GM12873 (cell line): ENCODE measurements around the gene UBE2U.

Source experiments
- TF ChIP-seq, protein P1 (sequence below): IDR thresholded peaks from 2 replicates; pipeline ENCODE4 v1.5.1; 2012; ENCODE audit warnings: low read depth, mild to moderate bottlenecking, moderate library complexity, low read length, control low read depth; ENCODE audit not compliant: insufficient read depth; ENCODE audit errors: missing control alignments

The UBE2U gene

DNA sequence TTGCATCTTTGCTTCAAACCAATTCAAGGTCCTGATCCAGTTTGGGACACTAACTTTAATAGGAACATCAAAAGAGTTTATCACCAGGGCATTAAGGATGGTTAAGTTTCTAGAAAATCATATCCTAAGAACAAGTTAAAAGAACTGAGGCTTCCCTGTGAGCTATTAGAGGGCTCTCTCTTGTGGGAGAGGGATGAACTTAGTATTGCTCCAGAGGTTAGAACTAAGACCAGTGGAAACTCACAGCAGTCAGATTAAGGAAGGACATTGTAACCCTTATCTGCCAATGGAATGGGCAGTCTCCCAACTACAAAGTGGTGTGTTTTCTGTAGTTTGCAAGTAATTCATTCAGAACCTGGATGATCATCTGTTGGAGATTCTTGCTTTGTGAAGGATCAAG lies 36.8 kb downstream of the UBE2U start:
- TF ChIP-seq, protein P1, sequence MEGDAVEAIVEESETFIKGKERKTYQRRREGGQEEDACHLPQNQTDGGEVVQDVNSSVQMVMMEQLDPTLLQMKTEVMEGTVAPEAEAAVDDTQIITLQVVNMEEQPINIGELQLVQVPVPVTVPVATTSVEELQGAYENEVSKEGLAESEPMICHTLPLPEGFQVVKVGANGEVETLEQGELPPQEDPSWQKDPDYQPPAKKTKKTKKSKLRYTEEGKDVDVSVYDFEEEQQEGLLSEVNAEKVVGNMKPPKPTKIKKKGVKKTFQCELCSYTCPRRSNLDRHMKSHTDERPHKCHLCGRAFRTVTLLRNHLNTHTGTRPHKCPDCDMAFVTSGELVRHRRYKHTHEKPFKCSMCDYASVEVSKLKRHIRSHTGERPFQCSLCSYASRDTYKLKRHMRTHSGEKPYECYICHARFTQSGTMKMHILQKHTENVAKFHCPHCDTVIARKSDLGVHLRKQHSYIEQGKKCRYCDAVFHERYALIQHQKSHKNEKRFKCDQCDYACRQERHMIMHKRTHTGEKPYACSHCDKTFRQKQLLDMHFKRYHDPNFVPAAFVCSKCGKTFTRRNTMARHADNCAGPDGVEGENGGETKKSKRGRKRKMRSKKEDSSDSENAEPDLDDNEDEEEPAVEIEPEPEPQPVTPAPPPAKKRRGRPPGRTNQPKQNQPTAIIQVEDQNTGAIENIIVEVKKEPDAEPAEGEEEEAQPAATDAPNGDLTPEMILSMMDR = no peak

- TF ChIP-seq, protein P1 = no peak
These were observed 37.6 kb downstream of the UBE2U start for GRCh38 chr1:64241069-64241468.

GRCh38 chr1:64242895-64243756 lies 39.7 kb downstream of the UBE2U start:
- TF ChIP-seq, protein P1 = peak; percentile 16

DNA sequence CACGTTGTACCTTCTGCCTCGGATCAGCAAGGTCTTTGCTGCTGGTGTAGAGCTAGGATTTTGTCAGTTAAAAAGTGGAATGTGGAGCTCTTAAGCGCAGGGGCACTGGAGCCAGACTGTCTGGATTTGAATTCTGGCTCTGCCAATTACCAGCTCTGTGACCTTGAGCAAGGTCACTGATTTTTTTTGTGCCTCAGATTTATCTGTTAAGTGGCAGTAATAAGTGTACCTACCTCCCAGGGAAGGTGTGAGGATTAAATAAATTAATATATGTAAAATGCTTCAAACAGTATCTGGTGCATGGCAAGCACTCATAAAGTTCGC lies 40.3 kb downstream of the UBE2U start:
- TF ChIP-seq, protein P1 = no peak

DNA sequence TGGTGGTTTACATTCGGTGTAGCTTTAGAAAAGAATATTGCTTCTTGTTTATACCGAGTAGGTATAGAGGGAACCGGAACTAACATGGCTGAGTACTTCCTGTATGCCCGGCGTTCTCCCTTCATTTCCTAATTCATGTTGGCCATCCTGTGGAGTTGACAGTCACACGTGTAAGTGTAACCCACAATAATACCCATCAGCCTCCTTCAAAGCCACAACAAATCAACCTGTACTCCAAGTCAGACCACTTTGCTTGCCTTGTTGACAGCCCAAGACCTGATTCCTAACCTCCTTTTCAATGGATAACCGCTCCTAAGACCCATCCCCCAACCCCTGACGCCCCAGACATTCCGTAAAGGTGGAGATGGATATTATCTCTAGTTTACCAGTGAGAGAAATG lies 42.1 kb downstream of the UBE2U start:
- TF ChIP-seq, protein P1 = no peak

DNA sequence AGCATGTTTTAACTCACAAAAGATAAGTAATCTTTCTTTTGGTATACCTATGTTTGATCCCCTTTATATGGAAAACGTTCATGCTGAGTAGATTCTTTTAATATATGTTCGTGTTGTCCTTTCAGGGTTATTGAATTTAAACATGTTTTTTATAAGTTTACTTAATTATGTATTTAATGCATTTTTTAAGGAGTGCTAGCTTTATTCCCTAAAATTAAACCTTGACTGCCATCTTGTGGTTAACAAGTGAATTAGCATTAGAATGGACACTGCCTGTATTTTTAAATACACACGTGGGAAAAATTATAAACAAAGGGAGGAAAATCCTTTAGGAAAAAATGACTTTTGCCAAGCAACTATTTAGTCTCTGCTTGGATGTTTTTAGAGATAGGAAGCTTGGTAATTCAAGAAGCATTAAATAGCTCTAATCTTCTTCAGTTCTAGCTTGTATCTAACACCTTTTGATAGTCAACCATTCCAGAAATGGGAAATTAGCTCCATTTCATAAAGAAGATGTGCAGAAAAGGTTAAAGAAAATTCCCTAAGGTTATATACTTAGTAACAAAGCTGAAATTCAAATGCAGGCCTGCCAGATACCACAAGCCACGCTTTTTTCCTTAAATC lies 43.0 kb downstream of the UBE2U start:
- TF ChIP-seq, protein P1 = peak; percentile 44

GRCh38 chr1:64248065-64248464 lies 44.6 kb downstream of the UBE2U start:
- TF ChIP-seq, protein P1 = no peak
